ENCODE data around the gene TES.

Gene TES

DNA sequence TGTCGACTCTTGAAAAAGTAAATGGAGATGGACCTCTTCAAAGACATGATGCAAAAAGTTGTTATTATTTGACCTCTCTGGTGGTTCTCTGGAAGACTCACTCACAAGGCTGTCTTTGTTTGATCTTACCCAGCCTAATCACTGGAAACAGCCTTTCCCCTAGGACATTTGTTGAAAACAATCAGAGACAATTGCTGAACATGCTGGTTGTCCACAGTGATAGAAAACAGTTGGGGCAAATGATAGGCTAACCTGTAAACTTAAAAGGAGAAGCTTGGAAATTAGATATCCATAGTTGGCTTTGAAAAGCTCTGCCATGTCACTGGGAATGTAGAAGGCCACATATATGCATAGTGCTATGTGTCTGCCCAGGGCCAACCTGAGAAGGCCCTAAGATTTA is 22.9 kb upstream of the TES start:
- H2AFZ ChIP-seq (ENCODE audit: insufficient read depth, low read length, poor library complexity), result no peak overlapping the region
- no CpG with 5 or more reads among the region's 1 CpG for WGBS (ENCODE audit: extremely low coverage, insufficient coverage, insufficient read length)
- no peak overlapping the region for H2BK5ac ChIP-seq (ENCODE audit: low read depth, low read length, poor library complexity)
- no peak overlapping the region for H3K14ac ChIP-seq (ENCODE audit: low read length)
- H3K27me3 ChIP-seq (ENCODE audit: insufficient read depth, low read length), result no peaks in the 10 kb centered on the region
- no peak overlapping the region for H3K4me2 ChIP-seq (ENCODE audit: low read length)
- H2BK120ac ChIP-seq (ENCODE audit: insufficient read depth, low read length, poor library complexity), result no peak overlapping the region
- H4K91ac ChIP-seq (ENCODE audit: low read depth, low read length), result no peak overlapping the region
- no peak overlapping the region for H4K12ac ChIP-seq (ENCODE audit: low read depth, low read length)
- H3K27ac ChIP-seq (ENCODE audit: low read depth, low read length), result no peak overlapping the region
- no peaks in the 10 kb centered on the region for H3K79me1 ChIP-seq (ENCODE audit: low read length)
- no peak overlapping the region for H4K8ac ChIP-seq (ENCODE audit: low read depth, low read length)
- no peak overlapping the region for H3K18ac ChIP-seq (ENCODE audit: low read length)
- DNase-seq, result no peak
- no peak overlapping the region for H3K23ac ChIP-seq (ENCODE audit: low read length)
- no peaks in the 10 kb centered on the region for H3K4me1 ChIP-seq (ENCODE audit: control insufficient read depth in 1 of 2, insufficient read depth in 2 of 2, low read length in 2 of 2)
- H2BK12ac ChIP-seq (ENCODE audit: low read length), result no peak overlapping the region
- H3K79me2 ChIP-seq (ENCODE audit: control insufficient read depth, insufficient read depth, low read length, poor library complexity), result no peaks in the 10 kb centered on the region
- no peak overlapping the region for H2AK5ac ChIP-seq (ENCODE audit: low read length)
- H3K9ac ChIP-seq (ENCODE audit: low read length), result no peak overlapping the region
- no peak overlapping the region for H3K4ac ChIP-seq (ENCODE audit: low read depth, low read length)
- no peak overlapping the region for H3K4me3 ChIP-seq (ENCODE audit: low read depth, low read length)
- H3K36me3 ChIP-seq (ENCODE audit: control insufficient read depth in 1 of 2, insufficient read depth in 2 of 2, low read length in 2 of 2), result no peaks in the 10 kb centered on the region
- peaks cover 3% of the 10 kb centered on the region for H3K9me3 ChIP-seq (ENCODE audit: insufficient read depth, low read depth, low read length)

DNA sequence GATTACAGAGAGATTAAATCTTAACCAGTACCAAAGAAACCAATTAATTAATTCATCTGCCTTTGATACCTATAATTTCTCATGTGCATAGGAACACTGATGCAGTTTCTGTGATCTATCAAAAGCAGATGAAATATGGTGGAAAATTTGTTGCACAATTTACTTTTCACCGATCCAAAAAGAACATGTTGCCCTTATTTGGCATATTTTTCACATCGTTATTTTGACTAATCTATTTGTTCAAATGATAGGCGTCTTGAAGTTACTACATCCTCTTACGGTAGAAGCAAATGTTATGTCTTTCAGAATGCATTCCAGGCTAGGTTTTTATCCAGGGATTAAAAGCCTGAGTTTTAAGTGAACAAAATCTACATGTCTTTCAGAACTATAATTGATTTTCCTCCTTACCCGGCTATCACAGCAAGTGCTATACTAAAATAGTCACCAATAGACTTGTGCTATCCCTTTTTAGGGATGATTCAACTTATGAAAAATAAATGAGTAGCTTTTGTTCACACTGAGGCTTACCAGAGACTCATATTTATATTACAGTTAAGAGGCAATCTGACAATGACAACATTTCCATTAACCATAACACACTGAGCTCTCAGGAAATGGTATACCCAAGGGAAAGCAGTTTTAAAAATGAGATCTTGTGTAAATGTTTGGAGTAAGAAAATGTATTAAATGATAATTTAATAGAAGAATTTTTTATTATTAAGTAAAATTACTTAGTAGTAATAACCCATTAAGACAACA is 16.8 kb upstream of the TES start:
- Histone ChIP-seq H3K14ac (ENCODE audit: low read length) (no peak overlapping the region), H4K12ac (ENCODE audit: low read depth, low read length) (no peak overlapping the region), H3K4me1 (ENCODE audit: control insufficient read depth in 1 of 2, insufficient read depth in 2 of 2, low read length in 2 of 2) (no peaks in the 10 kb centered on the region), H2BK5ac (ENCODE audit: low read depth, low read length, poor library complexity) (no peak overlapping the region), H2BK120ac (ENCODE audit: insufficient read depth, low read length, poor library complexity) (no peak overlapping the region), H3K27ac (ENCODE audit: low read depth, low read length) (no peak overlapping the region), H3K4me2 (ENCODE audit: low read length) (no peak overlapping the region), H3K36me3 (ENCODE audit: control insufficient read depth in 1 of 2, insufficient read depth in 2 of 2, low read length in 2 of 2) (no peaks in the 10 kb centered on the region), H3K9ac (ENCODE audit: low read length) (no peak overlapping the region), H3K27me3 (ENCODE audit: insufficient read depth, low read length) (no peaks in the 10 kb centered on the region), H3K23ac (ENCODE audit: low read length) (no peak overlapping the region), H3K4me3 (ENCODE audit: low read depth, low read length) (no peak overlapping the region), H3K4ac (ENCODE audit: low read depth, low read length) (no peak overlapping the region), H3K18ac (ENCODE audit: low read length) (no peak overlapping the region), H2AFZ (ENCODE audit: insufficient read depth, low read length, poor library complexity) (no peak overlapping the region), H2BK12ac (ENCODE audit: low read length) (no peak overlapping the region), H4K91ac (ENCODE audit: low read depth, low read length) (no peak overlapping the region), H2AK5ac (ENCODE audit: low read length) (no peak overlapping the region), H4K8ac (ENCODE audit: low read depth, low read length) (no peak overlapping the region), H3K9me3 (ENCODE audit: insufficient read depth, low read depth, low read length) (no peaks in the 10 kb centered on the region), H3K79me2 (ENCODE audit: control insufficient read depth, insufficient read depth, low read length, poor library complexity) (no peaks in the 10 kb centered on the region), H3K79me1 (ENCODE audit: low read length) (no peaks in the 10 kb centered on the region)
- no CpG with 5 or more reads among the region's 5 CpGs for WGBS (ENCODE audit: extremely low coverage, insufficient coverage, insufficient read length)
- DNase-seq, result no peak

DNA sequence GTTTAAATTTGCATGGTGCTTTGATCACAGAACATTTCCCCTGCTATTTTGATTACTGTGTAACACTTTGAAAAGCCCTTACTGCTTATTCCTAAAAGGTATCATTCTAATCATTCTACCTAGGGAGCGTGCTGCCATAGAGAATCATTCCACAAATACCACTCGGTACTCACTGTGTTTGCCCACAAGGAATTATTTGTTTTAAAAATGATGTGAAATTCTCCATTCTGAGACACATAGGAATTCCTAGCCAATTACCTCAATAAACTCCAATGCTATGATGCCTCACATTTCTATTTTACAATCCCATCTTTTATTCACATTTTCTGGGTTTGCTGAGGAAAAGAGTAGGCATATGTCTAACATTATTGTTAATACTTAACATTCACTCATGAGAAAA is 16.2 kb upstream of the TES start:
- H3K4me2 ChIP-seq (ENCODE audit: low read length), result no peak overlapping the region
- no peak overlapping the region for H3K27ac ChIP-seq (ENCODE audit: low read depth, low read length)
- no peak overlapping the region for H2AK5ac ChIP-seq (ENCODE audit: low read length)
- no peak overlapping the region for H2BK12ac ChIP-seq (ENCODE audit: low read length)
- no peak overlapping the region for H3K14ac ChIP-seq (ENCODE audit: low read length)
- H2AFZ ChIP-seq (ENCODE audit: insufficient read depth, low read length, poor library complexity), result no peak overlapping the region
- H3K79me1 ChIP-seq (ENCODE audit: low read length), result no peaks in the 10 kb centered on the region
- H3K4me1 ChIP-seq (ENCODE audit: control insufficient read depth in 1 of 2, insufficient read depth in 2 of 2, low read length in 2 of 2), result no peaks in the 10 kb centered on the region
- H2BK120ac ChIP-seq (ENCODE audit: insufficient read depth, low read length, poor library complexity), result no peak overlapping the region
- no peak overlapping the region for H4K91ac ChIP-seq (ENCODE audit: low read depth, low read length)
- H3K9me3 ChIP-seq (ENCODE audit: insufficient read depth, low read depth, low read length), result no peaks in the 10 kb centered on the region
- H3K18ac ChIP-seq (ENCODE audit: low read length), result no peak overlapping the region
- H3K9ac ChIP-seq (ENCODE audit: low read length), result no peak overlapping the region
- peak; percentile 15 to 79 for DNase-seq
- H3K27me3 ChIP-seq (ENCODE audit: insufficient read depth, low read length), result no peaks in the 10 kb centered on the region
- H4K8ac ChIP-seq (ENCODE audit: low read depth, low read length), result no peak overlapping the region
- no peaks in the 10 kb centered on the region for H3K36me3 ChIP-seq (ENCODE audit: control insufficient read depth in 1 of 2, insufficient read depth in 2 of 2, low read length in 2 of 2)
- H3K79me2 ChIP-seq (ENCODE audit: control insufficient read depth, insufficient read depth, low read length, poor library complexity), result no peaks in the 10 kb centered on the region
- H3K4me3 ChIP-seq (ENCODE audit: low read depth, low read length), result no peak overlapping the region
- no peak overlapping the region for H3K23ac ChIP-seq (ENCODE audit: low read length)
- no CpG with 5 or more reads among the region's 2 CpGs for WGBS (ENCODE audit: extremely low coverage, insufficient coverage, insufficient read length)
- H2BK5ac ChIP-seq (ENCODE audit: low read depth, low read length, poor library complexity), result no peak overlapping the region
- no peak overlapping the region for H3K4ac ChIP-seq (ENCODE audit: low read depth, low read length)
- H4K12ac ChIP-seq (ENCODE audit: low read depth, low read length), result no peak overlapping the region

DNA sequence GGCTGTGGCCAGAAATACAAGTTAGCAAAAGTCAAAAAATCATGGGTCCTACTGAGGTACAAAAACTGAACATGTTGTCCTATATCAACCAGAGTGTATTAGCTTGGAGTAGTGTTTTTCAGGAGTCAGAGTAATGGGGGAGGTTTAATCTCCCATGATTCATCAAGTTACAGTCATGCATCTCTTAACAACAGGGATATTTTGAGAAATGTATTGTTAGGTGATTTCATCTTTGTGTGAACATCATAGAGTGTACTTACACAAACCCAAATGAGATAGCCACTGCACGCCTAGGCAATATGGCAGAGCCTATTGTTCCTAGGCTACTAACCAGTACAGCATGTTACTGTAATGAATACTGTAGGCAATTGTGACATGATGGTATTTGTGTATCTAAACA is 14.9 kb upstream of the TES start:
- Histone ChIP-seq H3K79me1 (ENCODE audit: low read length) (no peaks in the 10 kb centered on the region), H3K4ac (ENCODE audit: low read depth, low read length) (no peak overlapping the region), H3K27ac (ENCODE audit: low read depth, low read length) (no peak overlapping the region), H3K14ac (ENCODE audit: low read length) (no peak overlapping the region), H4K12ac (ENCODE audit: low read depth, low read length) (no peak overlapping the region), H2AK5ac (ENCODE audit: low read length) (no peak overlapping the region), H4K91ac (ENCODE audit: low read depth, low read length) (no peak overlapping the region), H2BK5ac (ENCODE audit: low read depth, low read length, poor library complexity) (no peak overlapping the region), H3K4me3 (ENCODE audit: low read depth, low read length) (no peak overlapping the region), H3K18ac (ENCODE audit: low read length) (no peak overlapping the region), H3K36me3 (ENCODE audit: control insufficient read depth in 1 of 2, insufficient read depth in 2 of 2, low read length in 2 of 2) (no peaks in the 10 kb centered on the region), H4K8ac (ENCODE audit: low read depth, low read length) (no peak overlapping the region), H2AFZ (ENCODE audit: insufficient read depth, low read length, poor library complexity) (no peak overlapping the region), H3K23ac (ENCODE audit: low read length) (no peak overlapping the region), H3K9ac (ENCODE audit: low read length) (no peak overlapping the region), H3K4me2 (ENCODE audit: low read length) (no peak overlapping the region), H2BK120ac (ENCODE audit: insufficient read depth, low read length, poor library complexity) (no peak overlapping the region), H3K9me3 (ENCODE audit: insufficient read depth, low read depth, low read length) (no peaks in the 10 kb centered on the region), H3K27me3 (ENCODE audit: insufficient read depth, low read length) (no peaks in the 10 kb centered on the region), H2BK12ac (ENCODE audit: low read length) (no peak overlapping the region), H3K79me2 (ENCODE audit: control insufficient read depth, insufficient read depth, low read length, poor library complexity) (no peaks in the 10 kb centered on the region), H3K4me1 (ENCODE audit: control insufficient read depth in 1 of 2, insufficient read depth in 2 of 2, low read length in 2 of 2) (no peaks in the 10 kb centered on the region)
- WGBS (ENCODE audit: extremely low coverage, insufficient coverage, insufficient read length), result no CpG with 5 or more reads among the region's 1 CpG
- DNase-seq, result no peak

All from trophoblast cell (in vitro differentiated cells and primary cell).